Stimulated activated effector memory CD8-positive, alpha-beta T cell treated with anti-CD3 and anti-CD28 coated beads, Interleukin-12 subunit alpha, Interleukin-12 subunit beta, amount 100 ng/mL, for 72 hours (primary cell): ENCODE measurements around the gene TBC1D22A.

Experiments
- ATAC-seq: fragments of 150-1000 bp; cut with Tn5 transposase; 2 replicates; pipeline ENCODE4 v1.10.0; 2021
- DNase-seq, 2 donors: peaks; one replicate each; pipeline ENCODE4 v3.0.0; 2021 to 2022; ENCODE audit warnings: low spot score in 2 of 2
- H3K27ac Mint-ChIP-seq: one replicate; pipeline ENCODE4 v1.8.0; 2022; ENCODE audit warnings: mild to moderate bottlenecking, mixed read lengths
- H3K36me3 Mint-ChIP-seq: one replicate; pipeline ENCODE4 v1.8.0; 2022; ENCODE audit warnings: mild to moderate bottlenecking, mixed read lengths
- H3K4me1 Mint-ChIP-seq: one replicate; pipeline ENCODE4 v1.8.0; 2022; ENCODE audit warnings: mixed read lengths
- H3K4me3 Mint-ChIP-seq: one replicate; pipeline ENCODE4 v1.8.0; 2022; ENCODE audit warnings: mild to moderate bottlenecking, mixed read lengths
- H3K9me3 Mint-ChIP-seq: one replicate; pipeline ENCODE4 v1.8.0; 2022; ENCODE audit warnings: mixed read lengths

Gene TBC1D22A

DNA sequence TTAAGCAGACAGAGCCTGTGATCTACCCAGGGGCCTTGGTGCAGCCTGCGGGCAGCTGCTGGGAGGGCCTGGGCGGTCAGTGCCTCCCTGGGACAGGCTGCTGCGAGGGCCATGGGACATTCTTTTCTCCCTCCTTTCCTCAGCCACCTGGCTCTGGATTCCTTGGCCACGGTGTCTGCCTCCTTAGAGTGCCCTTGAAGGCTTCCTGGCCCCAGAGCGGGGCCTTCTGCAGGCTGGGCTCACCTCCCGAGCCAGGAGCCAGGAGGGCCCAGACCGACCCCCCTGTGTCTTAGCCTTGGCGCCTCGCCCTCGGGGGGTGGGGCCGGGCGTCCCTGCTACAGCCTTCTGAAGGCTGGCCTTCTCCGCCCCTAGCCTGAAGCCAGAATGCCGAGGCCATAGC is 231.2 kb downstream of the TBC1D22A start:
- peaks cover 42% of the 10 kb centered on the region for H3K36me3 Mint-ChIP-seq
- DNase-seq (no peak), ATAC-seq (no peak)
- H3K9me3 Mint-ChIP-seq, result no peaks in the 10 kb centered on the region
- peaks cover 26% of the 10 kb centered on the region for H3K4me1 Mint-ChIP-seq
- no peak overlapping the region for H3K4me3 Mint-ChIP-seq
- no peak overlapping the region for H3K27ac Mint-ChIP-seq

DNA sequence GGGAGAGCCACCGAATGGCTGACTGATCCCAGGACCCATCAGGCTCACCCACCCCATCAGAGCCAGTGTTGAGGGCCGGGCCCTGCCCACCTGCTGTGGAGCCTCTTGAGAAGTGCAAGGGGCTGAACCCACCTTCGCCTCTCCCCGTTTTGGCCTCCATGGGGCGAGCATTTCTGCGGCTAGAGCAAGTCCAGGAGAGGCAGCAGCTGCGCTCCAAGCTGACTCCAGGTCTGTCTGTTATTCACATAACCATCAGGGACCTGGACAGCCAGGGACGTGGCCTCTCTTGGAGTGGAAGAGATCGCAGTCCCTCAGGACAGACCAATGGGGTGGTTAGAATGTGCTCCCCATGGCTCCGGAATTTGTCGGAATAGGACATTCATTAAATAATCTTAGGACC is 231.8 kb downstream of the TBC1D22A start:
- peak overlapping the region; percentile 45 for H3K27ac Mint-ChIP-seq
- H3K4me3 Mint-ChIP-seq, result no peak overlapping the region
- peaks cover 48% of the 10 kb centered on the region for H3K36me3 Mint-ChIP-seq
- H3K9me3 Mint-ChIP-seq, result no peaks in the 10 kb centered on the region
- peaks cover 32% of the 10 kb centered on the region for H3K4me1 Mint-ChIP-seq
- ATAC-seq (no peak), DNase-seq (no peak)

DNA sequence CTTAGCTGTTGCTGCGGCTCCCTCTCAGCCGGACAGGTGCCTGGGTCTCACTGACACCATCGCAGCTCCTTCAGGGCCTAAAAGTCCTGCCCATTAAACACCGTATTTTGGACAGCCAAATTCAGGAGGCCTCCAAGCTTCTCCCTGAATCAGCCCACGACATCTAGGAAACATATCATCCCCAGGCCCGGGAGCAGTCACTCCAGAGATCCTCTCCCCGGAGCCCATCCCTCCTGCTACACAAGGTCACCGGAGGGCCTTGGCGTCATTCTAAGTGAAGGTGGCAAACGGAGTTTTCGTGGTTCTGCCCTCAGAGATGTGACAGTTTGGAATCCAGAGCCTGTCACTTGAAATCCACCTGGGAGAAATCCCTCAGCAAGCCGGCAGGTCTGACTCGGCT is 232.5 kb downstream of the TBC1D22A start:
- Mint-ChIP-seq H3K36me3 (peaks cover 50% of the 10 kb centered on the region), H3K4me1 (peaks cover 39% of the 10 kb centered on the region), H3K9me3 (no peaks in the 10 kb centered on the region), H3K4me3 (no peak overlapping the region), H3K27ac (peak overlapping the region; percentile 45)
- DNase-seq (no peak), ATAC-seq (no peak)

DNA sequence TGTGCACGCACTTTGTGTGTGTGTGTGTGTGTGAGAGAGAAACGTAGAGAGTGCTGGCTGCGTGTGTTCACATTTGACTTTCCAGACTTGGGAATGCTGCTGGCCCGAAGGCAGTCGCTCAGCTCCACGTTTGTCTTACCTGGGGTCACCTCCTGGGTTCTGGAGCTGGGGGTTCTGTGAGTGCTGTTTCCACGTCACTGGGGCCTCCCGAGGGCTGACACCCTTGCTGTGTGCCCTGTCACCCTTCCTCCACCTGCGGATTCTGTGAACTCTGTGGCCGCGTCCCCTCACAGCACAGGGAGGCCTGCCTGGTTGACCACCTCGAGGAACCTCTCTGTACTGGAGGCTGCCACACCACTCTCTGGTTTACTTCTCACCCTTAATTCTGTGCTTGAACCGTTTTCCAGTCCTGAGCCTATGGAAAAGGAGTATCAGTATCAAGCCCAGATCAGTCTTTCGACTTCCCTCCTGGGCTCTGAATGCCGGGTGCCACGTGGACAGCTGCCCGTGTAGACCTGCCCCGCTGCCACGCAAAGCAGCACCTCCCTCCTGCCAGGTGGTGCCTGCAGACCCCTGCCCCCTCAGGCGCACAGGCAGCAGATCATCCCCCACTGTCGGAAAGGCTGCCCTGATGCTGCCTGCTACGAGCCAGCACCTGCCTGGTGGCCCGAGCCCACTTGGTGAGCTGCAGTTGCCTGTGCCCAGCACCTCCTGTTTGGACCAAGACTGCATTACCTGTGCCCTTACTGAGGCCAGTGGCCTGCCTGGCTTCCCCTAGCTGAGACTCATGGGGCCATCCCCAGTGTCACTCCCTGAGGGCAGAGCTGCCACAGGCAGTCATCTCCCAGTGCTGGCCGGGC is 233.3 kb downstream of the TBC1D22A start:
- Mint-ChIP-seq H3K36me3 (peaks cover 49% of the 10 kb centered on the region), H3K27ac (no peak overlapping the region), H3K4me1 (peaks cover 39% of the 10 kb centered on the region), H3K9me3 (no peaks in the 10 kb centered on the region), H3K4me3 (no peak overlapping the region)
- ATAC-seq, result no peak
- no peak for DNase-seq

DNA sequence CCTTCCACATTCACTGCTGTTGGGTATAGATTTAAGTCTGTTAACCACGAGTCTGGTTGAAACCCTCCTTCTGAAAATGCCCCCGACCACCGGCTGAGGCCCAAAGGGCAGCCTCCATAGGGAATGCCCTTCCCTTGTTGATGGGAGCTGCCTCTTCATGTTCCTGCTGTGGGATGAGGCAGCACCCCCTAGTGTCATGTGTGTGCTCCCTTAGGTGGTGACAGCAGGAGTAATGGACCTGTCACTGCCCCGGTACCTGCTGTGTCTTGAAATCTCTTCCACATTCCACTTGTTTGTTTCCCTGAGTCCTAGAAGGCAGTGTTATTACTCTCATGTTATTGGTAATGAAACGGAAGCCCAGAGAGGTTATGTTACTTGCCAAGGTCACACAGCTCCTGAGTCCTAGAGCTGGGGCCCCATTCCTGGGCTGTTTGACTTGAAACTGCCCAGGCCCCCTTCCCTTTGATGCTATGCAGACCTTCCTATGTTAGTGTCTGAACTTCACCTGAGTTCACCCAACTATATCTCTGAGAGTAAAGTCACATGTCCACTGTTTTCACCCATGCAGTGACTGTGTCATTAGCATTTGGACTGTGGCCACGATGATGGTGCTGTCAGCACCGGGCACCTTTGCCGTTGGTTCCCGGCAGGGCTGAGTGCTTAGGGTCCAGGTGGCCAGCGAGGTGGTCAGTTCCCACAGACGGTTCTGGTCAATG is 234.3 kb downstream of the TBC1D22A start:
- H3K9me3 Mint-ChIP-seq, result no peaks in the 10 kb centered on the region
- DNase-seq (no peak), ATAC-seq (no peak)
- H3K4me1 Mint-ChIP-seq, result peaks cover 36% of the 10 kb centered on the region
- H3K36me3 Mint-ChIP-seq, result peaks cover 39% of the 10 kb centered on the region
- peak overlapping the region; percentile 6 for H3K27ac Mint-ChIP-seq
- H3K4me3 Mint-ChIP-seq, result no peak overlapping the region

DNA sequence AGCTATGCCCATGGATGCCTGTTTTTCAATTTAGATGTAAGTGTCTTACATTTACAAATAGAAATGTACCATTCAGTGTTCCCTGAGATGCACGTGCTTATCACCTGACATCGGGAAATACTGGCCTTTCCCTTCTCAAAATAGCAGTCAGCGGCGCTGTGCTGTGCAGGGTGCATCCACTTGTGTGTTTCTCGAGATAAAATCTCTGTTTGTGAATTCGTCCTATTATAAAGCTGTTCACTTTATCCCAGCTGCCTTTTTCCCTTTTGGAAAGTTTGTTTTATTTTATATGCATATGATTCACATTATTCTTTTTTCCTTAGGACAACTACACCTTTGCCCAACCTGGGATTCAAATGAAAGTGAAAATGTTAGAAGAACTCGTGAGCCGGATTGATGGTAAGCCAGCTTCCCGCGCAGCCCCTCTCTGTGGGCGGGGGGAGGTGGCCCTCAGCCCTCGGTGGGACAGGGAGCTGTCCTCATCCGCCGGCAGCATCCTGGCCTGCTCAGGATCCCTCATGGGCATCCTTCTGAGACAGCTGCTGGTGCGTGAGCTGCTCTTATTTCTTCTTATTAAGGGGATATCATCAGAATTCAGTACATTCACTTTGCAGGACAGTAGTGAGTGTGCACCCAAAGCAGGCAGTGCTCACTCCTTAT is 235.0 kb downstream of the TBC1D22A start:
- H3K4me1 Mint-ChIP-seq, result peaks cover 36% of the 10 kb centered on the region
- no peak overlapping the region for H3K27ac Mint-ChIP-seq
- H3K36me3 Mint-ChIP-seq, result peaks cover 34% of the 10 kb centered on the region
- no peak overlapping the region for H3K4me3 Mint-ChIP-seq
- ATAC-seq, result no peak
- no peaks in the 10 kb centered on the region for H3K9me3 Mint-ChIP-seq
- DNase-seq, result no peak

DNA sequence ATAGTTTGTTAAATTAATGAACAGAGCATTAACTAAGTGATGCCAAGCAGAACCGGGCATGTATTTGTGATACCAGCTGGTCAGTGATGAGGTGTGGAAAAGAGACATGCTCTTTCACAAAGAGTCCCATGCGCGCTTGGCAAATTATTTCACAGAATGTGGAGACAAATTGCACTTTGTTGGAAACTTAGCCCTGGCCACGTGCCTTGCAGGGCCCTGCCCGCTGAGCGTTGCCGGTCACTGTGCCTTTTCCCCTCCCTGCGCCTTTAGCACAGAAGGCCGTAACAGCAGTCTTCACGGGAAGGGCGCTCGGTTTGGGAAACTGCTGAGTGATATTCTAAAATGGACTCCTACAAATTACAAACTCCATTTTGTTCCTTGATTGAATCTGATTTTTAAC is 235.9 kb downstream of the TBC1D22A start:
- no peak overlapping the region for H3K4me3 Mint-ChIP-seq
- ATAC-seq (no peak), DNase-seq (no peak)
- H3K4me1 Mint-ChIP-seq, result peaks cover 36% of the 10 kb centered on the region
- H3K27ac Mint-ChIP-seq, result no peak overlapping the region
- peaks cover 28% of the 10 kb centered on the region for H3K36me3 Mint-ChIP-seq
- no peaks in the 10 kb centered on the region for H3K9me3 Mint-ChIP-seq

DNA sequence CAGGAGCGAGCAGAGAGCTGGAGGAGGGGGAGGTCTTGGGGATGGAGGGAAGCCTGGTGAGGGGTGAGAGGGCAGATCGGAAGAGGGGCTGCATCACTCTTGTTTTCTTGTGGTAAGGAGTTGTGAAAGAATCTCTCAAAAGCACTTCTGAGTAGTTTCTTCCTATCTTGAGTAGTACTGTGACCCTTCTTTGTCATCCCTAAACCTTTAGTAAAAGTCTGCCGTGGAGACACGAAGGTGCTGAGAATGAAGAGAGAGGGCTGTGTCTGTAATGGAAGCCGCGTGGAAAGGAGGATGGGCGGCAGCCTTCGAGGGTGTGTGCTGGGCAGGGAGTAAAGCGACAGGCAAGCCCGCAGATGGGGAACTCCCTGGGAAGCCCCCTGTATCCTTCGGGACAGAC is 237.8 kb downstream of the TBC1D22A start:
- Mint-ChIP-seq H3K27ac (peak overlapping the region; percentile 85), H3K4me3 (peak overlapping the region; percentile 45), H3K9me3 (no peaks in the 10 kb centered on the region), H3K4me1 (peaks cover 36% of the 10 kb centered on the region), H3K36me3 (peaks cover 28% of the 10 kb centered on the region)
- DNase-seq, result no peak
- peak; percentile 31 for ATAC-seq

DNA sequence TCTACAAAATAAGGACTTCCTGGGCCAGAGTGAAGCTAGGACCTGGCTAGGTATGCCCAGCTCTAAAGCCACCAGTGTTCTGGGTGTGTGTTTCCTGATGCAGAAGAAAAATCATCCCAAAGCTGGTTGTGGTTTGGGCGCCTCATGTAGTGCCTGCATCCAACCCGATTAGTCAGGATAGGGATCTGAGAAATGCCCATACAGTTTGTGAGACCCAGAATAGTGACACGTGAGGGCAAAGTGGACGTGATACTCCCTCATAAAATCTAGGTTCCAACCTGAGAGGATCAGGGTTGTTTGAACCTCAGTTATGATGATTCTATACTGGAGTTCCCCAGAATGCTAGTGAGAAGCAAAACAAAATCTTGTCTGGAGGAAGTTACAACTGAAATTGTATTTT is 238.4 kb downstream of the TBC1D22A start:
- peak overlapping the region; percentile 85 for H3K27ac Mint-ChIP-seq
- H3K36me3 Mint-ChIP-seq, result peaks cover 28% of the 10 kb centered on the region
- H3K9me3 Mint-ChIP-seq, result no peaks in the 10 kb centered on the region
- peak overlapping the region; percentile 45 for H3K4me3 Mint-ChIP-seq
- DNase-seq (no peak), ATAC-seq (peak; percentile 66)
- peaks cover 34% of the 10 kb centered on the region for H3K4me1 Mint-ChIP-seq

DNA sequence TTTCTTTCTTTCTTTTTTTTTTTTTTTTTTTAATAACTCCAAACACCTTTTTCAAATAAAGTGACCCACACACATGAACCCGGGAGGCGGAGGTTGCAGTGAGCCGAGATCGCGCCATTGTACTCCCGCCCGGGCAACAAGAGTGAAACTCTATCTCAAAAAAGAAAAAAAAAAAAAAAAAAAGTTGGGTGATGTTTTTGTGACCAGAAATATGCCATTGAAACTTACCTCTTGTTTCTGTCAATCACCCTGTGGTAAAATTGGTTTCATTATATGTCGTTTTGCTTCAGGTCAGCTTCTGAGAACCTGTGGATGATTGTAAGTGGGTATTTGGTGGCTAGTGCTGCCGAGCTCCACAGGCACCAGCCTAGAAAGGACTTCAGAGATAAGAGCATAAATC is 238.8 kb downstream of the TBC1D22A start:
- DNase-seq (no peak), ATAC-seq (peak; percentile 78)
- H3K36me3 Mint-ChIP-seq, result peaks cover 28% of the 10 kb centered on the region
- H3K27ac Mint-ChIP-seq, result peak overlapping the region; percentile 85
- peaks cover 30% of the 10 kb centered on the region for H3K4me1 Mint-ChIP-seq
- H3K4me3 Mint-ChIP-seq, result no peak overlapping the region
- H3K9me3 Mint-ChIP-seq, result no peaks in the 10 kb centered on the region

DNA sequence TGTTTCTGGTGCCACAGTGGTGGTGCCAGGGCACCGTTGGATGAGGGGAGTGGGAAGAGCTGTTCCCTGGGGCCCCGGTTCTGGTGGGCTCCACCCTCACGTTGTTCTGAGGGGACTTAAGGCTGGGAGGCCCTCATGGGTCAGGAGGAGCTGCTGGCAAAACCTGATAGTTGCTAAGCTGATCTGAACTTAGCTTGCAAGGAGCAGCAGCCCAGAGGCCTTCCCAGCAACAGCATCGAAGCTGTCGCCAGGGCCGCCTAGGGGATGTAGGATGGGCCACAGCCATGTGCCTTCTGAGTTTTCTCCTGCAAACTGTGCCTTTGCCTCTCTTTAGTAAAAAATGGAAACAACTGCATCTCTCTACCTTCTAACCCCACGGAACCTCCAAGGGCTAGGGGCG is 240.2 kb downstream of the TBC1D22A start:
- peaks cover 24% of the 10 kb centered on the region for H3K4me1 Mint-ChIP-seq
- H3K27ac Mint-ChIP-seq, result no peak overlapping the region
- no peaks in the 10 kb centered on the region for H3K9me3 Mint-ChIP-seq
- H3K4me3 Mint-ChIP-seq, result no peak overlapping the region
- ATAC-seq (no peak), DNase-seq (no peak)
- peaks cover 18% of the 10 kb centered on the region for H3K36me3 Mint-ChIP-seq

DNA sequence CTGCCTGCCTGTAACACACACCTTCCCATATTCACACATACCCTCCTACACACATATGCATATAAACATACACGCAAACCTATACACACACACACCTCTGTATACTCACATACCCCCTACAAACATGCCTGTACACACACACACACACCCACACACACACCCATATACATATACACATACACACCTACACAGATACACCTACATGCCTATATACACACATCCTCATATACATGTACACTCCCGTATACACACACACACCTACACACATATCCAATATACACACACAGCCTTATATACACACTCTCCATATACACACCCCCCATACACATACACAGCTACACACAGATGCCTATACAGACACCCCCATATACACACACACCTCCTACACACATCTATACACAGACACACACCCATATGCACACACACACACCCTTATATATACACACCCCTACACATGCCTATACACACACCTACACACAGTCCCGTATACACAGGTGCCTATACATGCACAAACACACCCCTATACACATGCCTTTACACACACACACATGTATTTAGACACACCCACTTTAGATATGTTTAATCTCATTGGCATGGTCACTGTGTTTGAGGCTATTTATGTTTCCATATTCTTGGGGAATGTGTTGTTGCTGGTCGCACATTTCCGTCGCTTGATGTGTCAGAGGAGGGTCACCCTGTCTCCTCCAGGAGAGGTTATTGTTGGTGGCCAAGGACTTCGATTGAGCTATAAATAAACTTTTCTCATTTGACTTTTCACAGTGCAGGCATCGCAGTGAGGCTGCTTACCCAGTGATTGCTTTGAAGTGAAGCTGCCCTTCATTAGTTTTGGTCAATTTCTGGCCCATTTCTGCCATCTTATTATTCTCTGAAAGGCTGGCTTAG is 243.3 kb downstream of the TBC1D22A start:
- Mint-ChIP-seq H3K4me1 (peaks cover under 1% of the 10 kb centered on the region), H3K9me3 (no peaks in the 10 kb centered on the region), H3K4me3 (no peak overlapping the region), H3K36me3 (no peaks in the 10 kb centered on the region), H3K27ac (no peak overlapping the region)
- ATAC-seq (no peak), DNase-seq (no peak)

DNA sequence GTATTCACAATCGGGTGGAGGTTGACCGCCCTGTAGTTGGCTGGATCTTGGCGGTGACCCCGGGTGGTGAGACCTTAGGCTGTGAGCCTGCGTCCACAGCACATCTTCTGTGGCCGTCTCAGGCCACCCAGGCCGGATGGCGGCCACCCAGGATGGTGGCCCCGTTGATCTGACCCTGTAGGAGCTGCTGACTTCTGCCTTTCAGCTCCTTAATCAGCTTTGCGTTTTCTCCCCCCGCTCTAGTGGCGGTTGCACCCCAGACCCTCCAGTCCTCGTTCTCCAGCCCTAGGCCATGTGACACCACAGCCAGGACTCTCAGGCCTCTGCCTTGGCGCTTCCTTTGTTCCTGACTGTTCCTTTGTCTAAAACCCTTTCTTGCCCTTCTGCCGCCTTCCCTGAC is 244.0 kb downstream of the TBC1D22A start:
- ATAC-seq, result no peak
- no peak overlapping the region for H3K27ac Mint-ChIP-seq

DNA sequence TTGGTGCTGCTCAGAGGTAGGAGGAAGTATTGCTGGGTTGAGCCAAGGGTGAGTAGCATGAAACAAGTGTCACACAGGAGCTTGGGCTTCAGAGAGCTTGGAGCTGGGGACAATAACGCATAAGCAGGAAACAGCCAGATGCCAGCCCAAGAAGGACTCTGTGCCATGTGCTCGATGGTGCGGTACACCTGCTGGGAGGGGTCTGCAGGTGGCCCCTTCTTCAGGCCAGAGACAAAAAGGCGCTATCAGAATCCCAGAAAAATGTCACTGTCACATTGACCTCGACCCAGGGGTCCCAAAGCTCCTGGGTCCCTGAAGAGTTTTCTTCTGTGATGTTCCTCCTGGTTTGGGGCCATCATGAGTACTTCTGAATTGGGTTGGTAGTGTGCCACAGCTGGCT is 244.4 kb downstream of the TBC1D22A start:
- ATAC-seq (no peak), DNase-seq (no peak)
- H3K4me3 Mint-ChIP-seq, result no peak overlapping the region
- no peak overlapping the region for H3K27ac Mint-ChIP-seq
- H3K4me1 Mint-ChIP-seq, result peaks cover 10% of the 10 kb centered on the region
- no peaks in the 10 kb centered on the region for H3K36me3 Mint-ChIP-seq
- no peaks in the 10 kb centered on the region for H3K9me3 Mint-ChIP-seq

More for the DNA sequence above, 244.0 kb downstream of the TBC1D22A start:
- DNase-seq, result no peak
- Mint-ChIP-seq H3K36me3 (no peaks in the 10 kb centered on the region), H3K9me3 (no peaks in the 10 kb centered on the region), H3K4me1 (peaks cover 5% of the 10 kb centered on the region), H3K4me3 (no peak overlapping the region)

DNA sequence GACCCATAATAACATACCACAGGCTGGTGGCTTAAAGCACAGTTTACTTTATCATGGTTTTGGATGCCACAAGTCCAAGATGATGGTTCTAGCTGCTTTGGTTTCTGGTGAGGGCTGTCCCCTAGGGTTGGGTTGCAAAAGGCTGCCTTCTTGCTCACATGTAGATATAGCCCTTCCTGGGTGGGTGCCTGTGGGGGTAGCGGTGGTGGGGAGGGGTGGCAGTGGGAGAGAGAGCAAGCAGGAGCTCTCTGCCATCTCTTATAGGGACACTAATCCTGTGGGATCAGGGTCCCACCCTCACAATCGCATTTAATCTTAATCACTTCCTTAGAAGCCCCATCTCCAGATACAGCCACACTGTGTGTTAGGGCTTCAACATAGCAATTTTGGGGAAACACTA is 245.0 kb downstream of the TBC1D22A start:
- ATAC-seq (no peak), DNase-seq (no peak)
- peaks cover 2% of the 10 kb centered on the region for H3K36me3 Mint-ChIP-seq
- H3K4me3 Mint-ChIP-seq, result no peak overlapping the region
- no peak overlapping the region for H3K27ac Mint-ChIP-seq
- H3K4me1 Mint-ChIP-seq, result peaks cover 16% of the 10 kb centered on the region
- no peaks in the 10 kb centered on the region for H3K9me3 Mint-ChIP-seq
